IMR-90 (cell line): Measurements from ENCODE around the gene GAL3ST1. TPM values are rescaled to one million over a fixed set of nuclear protein-coding genes. Genes with fewer than 3 reads are reported as not detected.
A peak's percentile ranks its signal among the peaks of the same experiment; 100 is the strongest.

Source experiments
- ATAC-seq: fragments of 200-7000 bp; cut with Tn5 transposase; 2 replicates; pipeline ENCODE4 v1.9.1; 2020; ENCODE audit warnings: low read depth, mild to moderate bottlenecking, moderate library complexity
- BruUV-seq: library from RNA; stranded (reverse); fragments of 400-500 nt; replicated peaks from 2 replicates; lab custom pipeline; 2021; lab: Mats Ljungman, UMichigan
- CTCF ChIA-PET: fragments of 300-600 bp; formaldehyde crosslinking; extraction: SDS; loops from one replicate; lab custom pipeline; 2021; ENCODE audit warnings: antibody characterized with exemption; lab: Yijun Ruan, JAX
- POLR2A ChIA-PET: fragments of 300-600 bp; sonication (Branson Sonifier 250); formaldehyde crosslinking; loops from one replicate; lab custom pipeline; 2022; ENCODE audit warnings: antibody characterized with exemption; ENCODE audit not compliant: unreplicated experiment; lab: Charles Lee
- DNase-seq: peaks from one replicate; pipeline ENCODE4 v3.0.0; 2013
- H2AFZ ChIP-seq: replicated peaks from 2 replicates; pipeline ENCODE3; 2013; ENCODE audit warnings: low read length, mild to moderate bottlenecking; ENCODE audit not compliant: poor library complexity
- H2AK5ac ChIP-seq: 2 replicates; pipeline ENCODE4 v1.6.1; 2013; ENCODE audit warnings: low read depth, low read length, inconsistent platforms
- H2AK9ac ChIP-seq: replicated peaks from 2 replicates; pipeline ENCODE3; 2013; ENCODE audit warnings: mild to moderate bottlenecking, low read depth, low read length, moderate library complexity; ENCODE audit not compliant: poor library complexity
- H2BK120ac ChIP-seq: 2 replicates; pipeline ENCODE4 v1.6.1; 2013; ENCODE audit warnings: low read depth, low read length, inconsistent platforms
- H2BK15ac ChIP-seq: 3 replicates; pipeline ENCODE4 v1.6.1; 2013; ENCODE audit warnings: low read depth, low read length, inconsistent platforms
- H2BK20ac ChIP-seq: 2 replicates; pipeline ENCODE4 v1.6.1; 2013; ENCODE audit warnings: low read depth, mild to moderate bottlenecking, inconsistent platforms, low read length, moderate library complexity
- H2BK5ac ChIP-seq: 2 replicates; pipeline ENCODE4 v1.6.1; 2013; ENCODE audit warnings: mild to moderate bottlenecking, low read depth, low read length, inconsistent platforms; ENCODE audit not compliant: poor library complexity, severe bottlenecking
- H3K14ac ChIP-seq: replicated peaks from 2 replicates; pipeline ENCODE4 v1.6.1; 2013; ENCODE audit warnings: low read depth, low read length, inconsistent platforms
- H3K18ac ChIP-seq: 2 replicates; pipeline ENCODE4 v1.6.1; 2013; ENCODE audit warnings: low read depth, low read length, control low read depth
- H3K23ac ChIP-seq: 2 replicates; pipeline ENCODE4 v1.6.1; 2013; ENCODE audit warnings: low read depth, low read length, inconsistent platforms
- H3K27ac ChIP-seq: 2 replicates; pipeline ENCODE4 v1.5.1; 2013; ENCODE audit warnings: mild to moderate bottlenecking, control low read depth, low read length; ENCODE audit not compliant: insufficient read depth
- H3K27me3 ChIP-seq: 2 replicates; pipeline ENCODE4 v1.6.1; 2013; ENCODE audit warnings: low read length; ENCODE audit not compliant: control insufficient read depth, insufficient read depth
- H3K36me3 ChIP-seq: 2 replicates; pipeline ENCODE4 v1.6.1; 2013; ENCODE audit warnings: low read length, mixed read lengths; ENCODE audit not compliant: control insufficient read depth, insufficient read depth
- H3K4ac ChIP-seq: 2 replicates; pipeline ENCODE4 v1.6.1; 2013; ENCODE audit warnings: low read depth, low read length, inconsistent platforms
- H3K4me1 ChIP-seq: 2 replicates; pipeline ENCODE4 v1.6.1; 2013; ENCODE audit warnings: low read length, mixed read lengths; ENCODE audit not compliant: control insufficient read depth, insufficient read depth
- H3K4me2 ChIP-seq: 2 replicates; pipeline ENCODE4 v1.6.1; 2013; ENCODE audit warnings: low read depth, mild to moderate bottlenecking, control low read depth, low read length, moderate library complexity
- H3K4me3 ChIP-seq: 2 replicates; pipeline ENCODE4 v1.5.1; 2013; ENCODE audit warnings: low read depth, mild to moderate bottlenecking, control low read depth, low read length, moderate library complexity; ENCODE audit not compliant: insufficient read depth
- H3K56ac ChIP-seq: 2 replicates; pipeline ENCODE4 v1.6.1; 2013; ENCODE audit warnings: low read length, inconsistent platforms; ENCODE audit not compliant: insufficient read depth; ENCODE audit errors: extremely low read depth
- H3K79me1 ChIP-seq, 2 experiments: 2 replicates each; pipeline ENCODE4 v1.6.1; 2013; ENCODE audit warnings: low read length in 2 of 2, inconsistent platforms in 1 of 2, low read depth in 1 of 2
- H3K9ac ChIP-seq: 2 replicates; pipeline ENCODE4 v1.6.1; 2013; ENCODE audit warnings: low read depth, low read length, control low read depth
- H3K9me1 ChIP-seq: 2 replicates; pipeline ENCODE4 v1.6.1; 2013; ENCODE audit warnings: low read length, inconsistent platforms; ENCODE audit not compliant: insufficient read depth
- H3K9me3 ChIP-seq: 2 replicates; pipeline ENCODE4 v1.6.1; 2013; ENCODE audit warnings: low read length; ENCODE audit not compliant: control insufficient read depth, insufficient read depth
- H4K20me1 ChIP-seq: 2 replicates; pipeline ENCODE4 v1.6.1; 2013; ENCODE audit warnings: low read length, inconsistent platforms; ENCODE audit not compliant: insufficient read depth
- H4K5ac ChIP-seq: 2 replicates; pipeline ENCODE4 v1.6.1; 2013; ENCODE audit warnings: mild to moderate bottlenecking, low read depth, low read length, control low read depth
- H4K8ac ChIP-seq, 2 experiments: 2 replicates each; pipeline ENCODE4 v1.6.1; 2013; ENCODE audit warnings: low read depth in 2 of 2, low read length in 2 of 2, control low read depth in 1 of 2, inconsistent platforms in 1 of 2
- H4K91ac ChIP-seq: 2 replicates; pipeline ENCODE4 v1.6.1; 2013; ENCODE audit warnings: low read depth, low read length, inconsistent platforms; ENCODE audit not compliant: insufficient read depth
- FOS ChIP-seq: fragments of 150-350 bp; IDR thresholded peaks from 2 replicates; pipeline ENCODE4 v1.6.1; 2016; ENCODE audit warnings: low read depth, low read length
- WGBS, 2 experiments: methylation state at CpG; one replicate each; pipeline versions ENCODE4 v1.1.5 to v1.1.7; 2013; ENCODE audit warnings: missing lambda C conversion rate in 2 of 2; ENCODE audit not compliant: insufficient read length in 1 of 2; ENCODE audit errors: extremely low coverage in 2 of 2; 5-methylcytosine and 5-hydroxymethylcytosine counted together
- dilution Hi-C: fragments of 300-500 bp; cut with HindIII; formaldehyde crosslinking; loops from one replicate; pipeline ENCODE4 v1.14.3; 2018; ENCODE audit warnings: low sequenced_read_pairs; ENCODE audit not compliant: unreplicated experiment
- in situ Hi-C: fragments of 300-500 bp; cut with MboI; formaldehyde crosslinking; loops from 3 replicates; pipeline ENCODE4 v1.14.3; 2019; ENCODE audit warnings: low sequenced_read_pairs, inconsistent platforms, mixed read lengths
- intact Hi-C: fragments of 100-400 bp; cut with micrococcal nuclease; formaldehyde crosslinking; loops from 2 replicates; pipeline ENCODE4 v1.10.0; 2022
- polyA plus RNA-seq, 3 experiments: library from polyadenylated mRNA; depleted of rRNA; stranded (reverse); fragments of >200 nt; gene quantifications; 2 replicates each; pipeline ENCODE4 v1.2.3, GENCODE V29; 2012; ENCODE audit warnings: low replicate concordance in 1 of 3
- total RNA-seq: library from RNA; depleted of rRNA; stranded (reverse); fragments of >200 nt; gene quantifications from 2 replicates; pipeline ENCODE4 v1.2.3, GENCODE V29; 2012

Gene GAL3ST1
- total and polyA plus RNA-seq, 2 of the 4 experiments (the other 2 are of a cell fraction), result not detected

DNA sequence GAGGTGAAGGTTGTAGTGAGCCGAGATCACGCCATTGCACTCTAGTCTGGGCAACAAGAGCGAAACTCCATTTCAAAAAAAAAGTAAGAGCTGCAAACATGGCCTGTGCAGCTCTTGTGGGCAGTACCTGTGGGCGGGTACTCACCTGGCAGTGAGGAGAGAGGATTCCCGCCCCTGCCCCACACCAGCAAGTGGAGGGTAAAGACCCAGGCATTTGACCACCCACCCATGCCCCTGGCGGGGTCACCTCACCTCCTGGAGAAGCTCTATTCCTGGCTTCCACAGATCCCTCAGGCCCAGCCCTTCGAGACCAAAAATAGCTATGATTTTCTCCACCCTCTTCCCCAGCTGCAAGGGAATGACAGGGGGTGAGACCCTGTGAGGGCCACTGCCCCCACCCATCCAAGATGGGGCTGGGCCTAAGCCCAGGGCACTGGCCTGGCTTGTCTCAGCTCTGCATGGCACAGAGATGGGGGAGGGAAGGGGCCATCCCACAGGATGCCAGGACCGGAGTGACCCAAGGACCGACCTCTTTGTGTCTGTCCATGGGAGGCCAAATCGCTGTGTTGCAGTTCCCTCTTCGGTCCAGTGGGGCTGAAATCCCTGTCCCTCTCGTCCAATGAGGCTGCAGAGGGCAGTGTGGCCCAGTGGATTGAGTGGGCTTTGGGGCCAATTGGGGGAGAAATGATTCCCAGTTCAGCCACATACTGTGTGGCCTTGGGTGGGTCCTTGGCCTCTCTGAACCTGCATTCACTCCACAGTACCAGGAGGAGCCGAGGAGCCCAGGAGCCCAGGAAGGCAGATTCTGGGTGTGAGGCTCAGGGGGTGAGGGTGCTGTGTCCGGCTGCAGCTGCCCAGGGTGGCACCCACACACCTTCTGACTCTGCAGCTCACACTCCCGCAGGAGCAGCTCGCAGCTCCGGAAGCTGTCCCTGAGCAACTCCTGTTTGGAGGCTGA is 42.5 kb downstream of the GAL3ST1 start:
- H3K4me1 ChIP-seq, result no peaks in the 10 kb centered on the region
- no peak overlapping the region for H3K56ac ChIP-seq
- no peak overlapping the region for H3K9ac ChIP-seq
- in situ Hi-C loops (no loop called here), intact Hi-C loops (no loop called here), dilution Hi-C loops (no loop called here)
- no peak overlapping the region for H2BK120ac ChIP-seq
- H4K20me1 ChIP-seq, result no peaks in the 10 kb centered on the region
- POLR2A ChIA-PET, result interaction anchor here (0.6 kb wide), 1 partner anchor 9 kb away, joined by 4 read pairs; no protein-coding TSS in a partner anchor
- H3K36me3 ChIP-seq, result no peaks in the 10 kb centered on the region
- ATAC-seq, result no peak
- H3K27ac ChIP-seq, result no peak overlapping the region
- H3K4me2 ChIP-seq, result no peak overlapping the region
- H4K5ac ChIP-seq, result no peak overlapping the region
- no peak overlapping the region for H2BK20ac ChIP-seq
- no peak overlapping the region for H3K14ac ChIP-seq
- no peak overlapping the region for H2BK5ac ChIP-seq
- no peak overlapping the region for H3K4me3 ChIP-seq
- H2AK9ac ChIP-seq, result peak overlapping the region; percentile 13
- no peak overlapping the region for H3K23ac ChIP-seq
- no peak overlapping the region for H2AK5ac ChIP-seq
- no peaks in the 10 kb centered on the region for H3K79me1 ChIP-seq
- no peak for TF ChIP-seq FOS
- H4K91ac ChIP-seq, result no peak overlapping the region
- no peak overlapping the region for H2BK15ac ChIP-seq
- H3K4ac ChIP-seq, result no peak overlapping the region
- no peak overlapping the region for H3K18ac ChIP-seq
- CTCF ChIA-PET, result no interaction called here
- H4K8ac ChIP-seq, result no peak overlapping the region
- no peaks in the 10 kb centered on the region for H3K9me3 ChIP-seq
- DNase-seq, result no peak
- no peak overlapping the region for H2AFZ ChIP-seq
- BruUV-seq, result no TSS peak
- H3K9me1 ChIP-seq, result no peaks in the 10 kb centered on the region
- H3K27me3 ChIP-seq, result peaks cover 15% of the 10 kb centered on the region
- 60% methylated on average over 5 of the region's 17 CpGs; no CpG with 5 or more reads in 1 of the 2 experiments for WGBS, 2 experiments
